ENCODE measurements around the gene WDTC1.
A peak's percentile ranks its signal among the peaks of the same experiment; 100 is the strongest.

Gene WDTC1

GRCh38 chr1:27314737-27315136, 80.3 kb downstream of the WDTC1 start:
- no peak overlapping the region for H3K4me3 ChIP-seq (ENCODE audit: low read length)
- TF ChIP-seq CTCF (IDR thresholded peaks at IDR 0.05; ENCODE audit: insufficient read depth, low read depth, low read length, missing control alignments): no peak
- no peak for DNase-seq (ENCODE audit: low read depth)

- no peak overlapping the region for H3K4me3 ChIP-seq (ENCODE audit: low read length)
- DNase-seq (ENCODE audit: low read depth): peak; percentile 38
- TF ChIP-seq CTCF (IDR thresholded peaks at IDR 0.05; ENCODE audit: insufficient read depth, low read depth, low read length, missing control alignments): no peak
These were observed 82.4 kb downstream of the WDTC1 start for GRCh38 chr1:27316860-27317259.

- H3K4me3 ChIP-seq (ENCODE audit: low read length): no peak overlapping the region
- DNase-seq (ENCODE audit: low read depth): no peak
- no peak for TF ChIP-seq CTCF (IDR thresholded peaks at IDR 0.05; ENCODE audit: insufficient read depth, low read depth, low read length, missing control alignments)
These were observed 83.7 kb downstream of the WDTC1 start for GRCh38 chr1:27318136-27318535.

GRCh38 chr1:27318596-27318995, 84.2 kb downstream of the WDTC1 start:
- no peak for DNase-seq (ENCODE audit: low read depth)
- no peak overlapping the region for H3K4me3 ChIP-seq (ENCODE audit: low read length)
- no peak for TF ChIP-seq CTCF (IDR thresholded peaks at IDR 0.05; ENCODE audit: insufficient read depth, low read depth, low read length, missing control alignments)

GRCh38 chr1:27321813-27322568, 87.6 kb downstream of the WDTC1 start, which contains the start of gene TMEM222:
Gene TMEM222 (plus strand): TSS chr1:27322163. CDS start chr1:27322198, 35 bp downstream.
- DNase-seq (ENCODE audit: low read depth): peak; percentile 99
- H3K4me3 ChIP-seq (ENCODE audit: low read length): peak within 1 kb of the TSS; percentile 71
- no peak for TF ChIP-seq CTCF (IDR thresholded peaks at IDR 0.05; ENCODE audit: insufficient read depth, low read depth, low read length, missing control alignments)

GRCh38 chr1:27322569-27323240, 88.3 kb downstream of the WDTC1 start:
- no peak for DNase-seq (ENCODE audit: low read depth)
- no peak for TF ChIP-seq CTCF (IDR thresholded peaks at IDR 0.05; ENCODE audit: insufficient read depth, low read depth, low read length, missing control alignments)
- peak overlapping the region; percentile 71 for H3K4me3 ChIP-seq (ENCODE audit: low read length)
